Astrocyte (in vitro differentiated cells and primary cell): Measurements from ENCODE around the gene MET.
A peak's percentile ranks its signal among the peaks of the same experiment; 100 is the strongest.

Experiments
- CTCF ChIP-seq: IDR thresholded peaks from 2 replicates; pipeline ENCODE4 v1.5.1; 2011; ENCODE audit warnings: low read depth, mild to moderate bottlenecking, inconsistent platforms, low read length, moderate library complexity; ENCODE audit not compliant: insufficient read depth
- EZH2 ChIP-seq: IDR thresholded peaks from 2 replicates; pipeline ENCODE4 v1.6.1; 2012; ENCODE audit warnings: mild to moderate bottlenecking, low read length, inconsistent platforms; ENCODE audit not compliant: insufficient read depth

GRCh38 chr7:116809636-116810266 is 137.8 kb downstream of the MET start:
- peak; percentile 66 for TF ChIP-seq CTCF
- no peak for TF ChIP-seq EZH2
